K562 (cell line): ENCODE results near the gene KRT81.

ENCODE experiments used
- CCNT2 ChIP-seq: IDR thresholded peaks from 2 replicates; pipeline ENCODE4 v1.6.1; 2011; ENCODE audit warnings: borderline replicate concordance, low read depth, mild to moderate bottlenecking, moderate library complexity, mixed read lengths, low read length; ENCODE audit not compliant: insufficient read length; ENCODE audit errors: extremely low read depth
- ESRRA ChIP-seq: fragments of 450-650 bp; IDR thresholded peaks from 2 replicates; pipeline ENCODE4 v1.6.1; 2014; ENCODE audit warnings: low read depth, mild to moderate bottlenecking, moderate library complexity, borderline replicate concordance
- PCBP2 ChIP-seq: fragments of 200-400 bp; formaldehyde crosslinking; IDR thresholded peaks from 2 replicates; pipeline ENCODE4 v1.6.1; 2018; ENCODE audit warnings: low read length, low read depth, mild to moderate bottlenecking, moderate library complexity; ENCODE audit not compliant: poor library complexity, severe bottlenecking
- POLR2A ChIP-seq: fragments of 450-650 bp; conservative IDR thresholded peaks from 2 replicates; pipeline ENCODE4 v1.6.1; 2016
- POLR2AphosphoS5 ChIP-seq: IDR thresholded peaks from 2 replicates; pipeline ENCODE4 v1.6.1; 2011; ENCODE audit warnings: mild to moderate bottlenecking, low read depth, low read length, moderate library complexity; ENCODE audit not compliant: control insufficient read depth, insufficient read depth
- RFX5 ChIP-seq: IDR thresholded peaks from 2 replicates; pipeline ENCODE4 v1.6.1; 2011; ENCODE audit warnings: low read depth, mild to moderate bottlenecking, improper control_type of control experiment, low read length
- SMAD3 ChIP-seq: fragments of 450-650 bp; formaldehyde crosslinking; conservative IDR thresholded peaks from 2 replicates; pipeline ENCODE4 v1.4.0; 2020; ENCODE audit warnings: mild to moderate bottlenecking
- ZC3H11A ChIP-seq: IDR thresholded peaks from 2 replicates; pipeline ENCODE4 v1.6.1; 2012; ENCODE audit warnings: low read depth, low read length, improper control_type of control experiment
- TF ChIP-seq, protein P1 (sequence below): sonication (generic); formaldehyde crosslinking; IDR thresholded peaks from 2 replicates; pipeline ENCODE4 v1.9.0; 2022; ENCODE audit warnings: mild to moderate bottlenecking, missing genetic modification reagents
- TF ChIP-seq, protein P2 (sequence below): fragments of 250-450 bp; sonication (Bioruptor Pico); IDR thresholded peaks from 2 replicates; pipeline ENCODE4 v1.4.0; 2020; ENCODE audit warnings: mild to moderate bottlenecking, moderate library complexity

- TF ChIP-seq RFX5 (no peak), ESRRA (no peak), PCBP2 (no peak), CCNT2 (no peak), SMAD3 (CRISPR knock-in tag) (no peak), POLR2A (no peak), ZC3H11A (no peak), POLR2AphosphoS5 (no peak)
- TF ChIP-seq, protein P1, sequence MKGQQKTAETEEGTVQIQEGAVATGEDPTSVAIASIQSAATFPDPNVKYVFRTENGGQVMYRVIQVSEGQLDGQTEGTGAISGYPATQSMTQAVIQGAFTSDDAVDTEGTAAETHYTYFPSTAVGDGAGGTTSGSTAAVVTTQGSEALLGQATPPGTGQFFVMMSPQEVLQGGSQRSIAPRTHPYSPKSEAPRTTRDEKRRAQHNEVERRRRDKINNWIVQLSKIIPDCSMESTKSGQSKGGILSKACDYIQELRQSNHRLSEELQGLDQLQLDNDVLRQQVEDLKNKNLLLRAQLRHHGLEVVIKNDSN (CRISPR knock-in tag): no peak
- TF ChIP-seq, protein P2, sequence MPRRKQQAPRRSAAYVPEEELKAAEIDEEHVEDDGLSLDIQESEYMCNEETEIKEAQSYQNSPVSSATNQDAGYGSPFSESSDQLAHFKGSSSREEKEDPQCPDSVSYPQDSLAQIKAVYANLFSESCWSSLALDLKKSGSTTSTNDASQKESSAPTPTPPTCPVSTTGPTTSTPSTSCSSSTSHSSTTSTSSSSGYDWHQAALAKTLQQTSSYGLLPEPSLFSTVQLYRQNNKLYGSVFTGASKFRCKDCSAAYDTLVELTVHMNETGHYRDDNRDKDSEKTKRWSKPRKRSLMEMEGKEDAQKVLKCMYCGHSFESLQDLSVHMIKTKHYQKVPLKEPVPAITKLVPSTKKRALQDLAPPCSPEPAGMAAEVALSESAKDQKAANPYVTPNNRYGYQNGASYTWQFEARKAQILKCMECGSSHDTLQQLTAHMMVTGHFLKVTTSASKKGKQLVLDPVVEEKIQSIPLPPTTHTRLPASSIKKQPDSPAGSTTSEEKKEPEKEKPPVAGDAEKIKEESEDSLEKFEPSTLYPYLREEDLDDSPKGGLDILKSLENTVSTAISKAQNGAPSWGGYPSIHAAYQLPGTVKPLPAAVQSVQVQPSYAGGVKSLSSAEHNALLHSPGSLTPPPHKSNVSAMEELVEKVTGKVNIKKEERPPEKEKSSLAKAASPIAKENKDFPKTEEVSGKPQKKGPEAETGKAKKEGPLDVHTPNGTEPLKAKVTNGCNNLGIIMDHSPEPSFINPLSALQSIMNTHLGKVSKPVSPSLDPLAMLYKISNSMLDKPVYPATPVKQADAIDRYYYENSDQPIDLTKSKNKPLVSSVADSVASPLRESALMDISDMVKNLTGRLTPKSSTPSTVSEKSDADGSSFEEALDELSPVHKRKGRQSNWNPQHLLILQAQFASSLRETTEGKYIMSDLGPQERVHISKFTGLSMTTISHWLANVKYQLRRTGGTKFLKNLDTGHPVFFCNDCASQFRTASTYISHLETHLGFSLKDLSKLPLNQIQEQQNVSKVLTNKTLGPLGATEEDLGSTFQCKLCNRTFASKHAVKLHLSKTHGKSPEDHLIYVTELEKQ: no peak
These were observed 46.7 kb downstream of the KRT81 start for GRCh38 chr12:52244615-52244994.
